Breast epithelium (tissue), 4 donors: ENCODE results near the gene PTP4A1. TPM values are rescaled to one million over a fixed set of nuclear protein-coding genes. Genes with fewer than 3 reads are reported as not detected.

ENCODE experiments used
- DNase-seq, 2 donors: peaks; one replicate each; pipeline ENCODE4 v3.0.0-alpha.2; 2019; ENCODE audit warnings: low spot score in 2 of 2
- H3K27ac ChIP-seq, 2 donors: fragments of 200-600 bp; sonication (generic) in 1 of 2; one replicate each; pipeline ENCODE4 v1.5.1; 2016 to 2019; ENCODE audit warnings: mild to moderate bottlenecking in 1 of 2
- H3K27me3 ChIP-seq, 2 donors: fragments of 200-600 bp; sonication (generic) in 1 of 2; one replicate each; pipeline versions ENCODE4 v1.5.1 to v1.6.0; 2017 to 2019; ENCODE audit warnings: control low read depth in 1 of 2, mild to moderate bottlenecking in 1 of 2
- H3K36me3 ChIP-seq: fragments of 200-600 bp; one replicate; pipeline ENCODE4 v1.5.1; 2019
- H3K4me1 ChIP-seq, 2 donors: fragments of 200-600 bp; sonication (generic); one replicate each; pipeline ENCODE4 v1.5.1; 2016 to 2019; ENCODE audit warnings: control low read depth in 1 of 2
- H3K4me3 ChIP-seq, 3 donors: fragments of 200-600 bp; sonication (generic); 1 replicate in 2 of 3; 2 replicates in 1 of 3; pipeline ENCODE4 v1.5.1; 2016 to 2019; ENCODE audit warnings: mild to moderate bottlenecking in 3 of 3, moderate library complexity in 2 of 3
- H3K9me3 ChIP-seq, 2 donors: fragments of 200-600 bp; sonication (generic) in 1 of 2; one replicate each; pipeline ENCODE4 v1.5.1; 2016 to 2019; ENCODE audit warnings: control low read depth in 1 of 2
- POLR2A ChIP-seq: fragments of 450-650 bp; IDR thresholded peaks from one replicate; pipeline ENCODE4 v1.6.1; 2016; ENCODE audit warnings: antibody characterized with exemption, mild to moderate bottlenecking, moderate library complexity
- POLR2AphosphoS5 ChIP-seq, 3 donors: sonication (generic); formaldehyde crosslinking; IDR thresholded peaks; one replicate each; pipeline ENCODE4 v1.6.1; 2017; ENCODE audit warnings: antibody characterized with exemption in 3 of 3
- intact Hi-C: fragments of 100-400 bp; cut with DNase I; formaldehyde crosslinking; loops from one replicate; pipeline ENCODE4 v1.15.1; 2023; ENCODE audit warnings: low total_unique reads
- total RNA-seq, 3 donors: library from RNA; depleted of rRNA; stranded (reverse); fragments of >200 nt; gene quantifications; one replicate each; pipeline ENCODE4 v1.1.0, GENCODE V29; 2016
- TF ChIP-seq, protein P1 (sequence below), 3 donors: fragments of 450-650 bp; IDR thresholded peaks; one replicate each; pipeline ENCODE4 v1.5.1; 2016 to 2017; ENCODE audit warnings: antibody characterized with exemption in 3 of 3, mild to moderate bottlenecking in 3 of 3, moderate library complexity in 3 of 3

The PTP4A1 gene
- total RNA-seq, 3 donors from 2014 or later: 22.9 to 38.5 (median 26.9) TPM

GRCh38 chr6:63572747-63573075 is 431 bp downstream of the PTP4A1 start:
- intact Hi-C loops: no loop called here
- Histone ChIP-seq H3K27ac (peak overlapping the region; percentile 100), H3K9me3 (no peaks in the 10 kb centered on the region), H3K36me3 (no peaks in the 10 kb centered on the region), H3K4me1 (no peaks in the 10 kb centered on the region), H3K4me3 (peak overlapping the region; percentile 92 to 96 (median 95)), H3K27me3 (no peaks in the 10 kb centered on the region)
- peak in 1 of 2 donors; percentile 26 for DNase-seq
- TF ChIP-seq POLR2A (no peak), POLR2AphosphoS5 (IDR thresholded peaks at IDR 0.05) (no peak)
- TF ChIP-seq, protein P1, sequence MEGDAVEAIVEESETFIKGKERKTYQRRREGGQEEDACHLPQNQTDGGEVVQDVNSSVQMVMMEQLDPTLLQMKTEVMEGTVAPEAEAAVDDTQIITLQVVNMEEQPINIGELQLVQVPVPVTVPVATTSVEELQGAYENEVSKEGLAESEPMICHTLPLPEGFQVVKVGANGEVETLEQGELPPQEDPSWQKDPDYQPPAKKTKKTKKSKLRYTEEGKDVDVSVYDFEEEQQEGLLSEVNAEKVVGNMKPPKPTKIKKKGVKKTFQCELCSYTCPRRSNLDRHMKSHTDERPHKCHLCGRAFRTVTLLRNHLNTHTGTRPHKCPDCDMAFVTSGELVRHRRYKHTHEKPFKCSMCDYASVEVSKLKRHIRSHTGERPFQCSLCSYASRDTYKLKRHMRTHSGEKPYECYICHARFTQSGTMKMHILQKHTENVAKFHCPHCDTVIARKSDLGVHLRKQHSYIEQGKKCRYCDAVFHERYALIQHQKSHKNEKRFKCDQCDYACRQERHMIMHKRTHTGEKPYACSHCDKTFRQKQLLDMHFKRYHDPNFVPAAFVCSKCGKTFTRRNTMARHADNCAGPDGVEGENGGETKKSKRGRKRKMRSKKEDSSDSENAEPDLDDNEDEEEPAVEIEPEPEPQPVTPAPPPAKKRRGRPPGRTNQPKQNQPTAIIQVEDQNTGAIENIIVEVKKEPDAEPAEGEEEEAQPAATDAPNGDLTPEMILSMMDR (IDR thresholded peaks at IDR 0.05): no peak

- no peaks in the 10 kb centered on the region for H3K9me3 ChIP-seq
- no peaks in the 10 kb centered on the region for H3K27me3 ChIP-seq
- peak overlapping the region; percentile 100 for H3K27ac ChIP-seq
- intact Hi-C loops: no loop called here
- no peaks in the 10 kb centered on the region for H3K4me1 ChIP-seq
- DNase-seq: peak; percentile 88 to 95
- H3K4me3 ChIP-seq: peak overlapping the region; percentile 92 to 96 (median 95)
- no peaks in the 10 kb centered on the region for H3K36me3 ChIP-seq
- peak; percentile 69 for TF ChIP-seq POLR2A
- peak; percentile 27 to 90 (median 46) for TF ChIP-seq POLR2AphosphoS5 (IDR thresholded peaks at IDR 0.05)
- TF ChIP-seq, protein P1 (IDR thresholded peaks at IDR 0.05): no peak
Observed at GRCh38 chr6:63573076-63573898, 1.0 kb downstream of the PTP4A1 start.

DNA sequence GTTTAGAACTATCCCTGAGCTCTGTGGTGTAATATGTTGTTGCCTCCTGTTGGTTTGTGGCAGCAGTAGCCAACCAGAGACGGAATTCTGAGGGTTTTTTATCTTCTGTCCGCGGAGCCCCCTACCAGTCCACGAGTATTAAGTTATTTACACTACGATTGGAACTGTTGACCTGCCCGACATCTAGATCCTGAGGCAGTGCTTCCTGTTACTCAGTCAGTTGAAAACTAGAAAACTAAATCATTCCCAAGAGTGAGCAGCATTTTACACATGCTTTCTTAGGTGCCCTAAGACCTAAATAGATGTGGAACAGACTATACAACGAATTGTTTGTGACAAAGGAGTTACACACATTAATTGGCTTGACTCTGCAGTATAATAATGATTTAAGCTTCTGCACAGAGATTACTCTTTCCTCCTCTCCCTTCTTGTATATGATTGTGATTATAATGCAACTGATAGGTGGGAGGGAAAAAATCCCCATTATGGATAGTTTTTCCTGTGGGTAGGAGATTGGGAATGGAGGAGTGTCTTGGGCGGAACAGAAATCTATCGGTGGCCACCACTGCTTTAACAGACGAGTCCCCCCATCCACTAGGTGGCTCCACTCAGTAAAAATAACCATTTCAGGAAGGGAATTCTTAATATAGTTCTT is 1.7 kb downstream of the PTP4A1 start:
- H3K9me3 ChIP-seq: no peaks in the 10 kb centered on the region
- no peaks in the 10 kb centered on the region for H3K27me3 ChIP-seq
- intact Hi-C loops: no loop called here
- peaks cover 6% of the 10 kb centered on the region for H3K36me3 ChIP-seq
- H3K4me1 ChIP-seq: no peaks in the 10 kb centered on the region
- peak overlapping the region; percentile 92 to 96 (median 95) for H3K4me3 ChIP-seq
- no peak for DNase-seq
- TF ChIP-seq POLR2A: no peak
- TF ChIP-seq POLR2AphosphoS5 (IDR thresholded peaks at IDR 0.05): no peak
- TF ChIP-seq, protein P1 (IDR thresholded peaks at IDR 0.05): peak in 2 of 3 donors; percentile 18 to 30
- H3K27ac ChIP-seq: peak overlapping the region; percentile 100

- Histone ChIP-seq H3K36me3 (peaks cover 6% of the 10 kb centered on the region), H3K27ac (peak overlapping the region; percentile 100), H3K27me3 (no peaks in the 10 kb centered on the region), H3K9me3 (no peaks in the 10 kb centered on the region), H3K4me1 (no peaks in the 10 kb centered on the region), H3K4me3 (peak overlapping the region in 2 of 3 donors; percentile 92 to 95)
- no peak for DNase-seq
- no peak for TF ChIP-seq POLR2A
- no peak for TF ChIP-seq POLR2AphosphoS5 (IDR thresholded peaks at IDR 0.05)
- TF ChIP-seq, protein P1 (IDR thresholded peaks at IDR 0.05): no peak
- intact Hi-C loops: no loop called here
Observed at GRCh38 chr6:63574554-63574900, 2.2 kb downstream of the PTP4A1 start.

DNA sequence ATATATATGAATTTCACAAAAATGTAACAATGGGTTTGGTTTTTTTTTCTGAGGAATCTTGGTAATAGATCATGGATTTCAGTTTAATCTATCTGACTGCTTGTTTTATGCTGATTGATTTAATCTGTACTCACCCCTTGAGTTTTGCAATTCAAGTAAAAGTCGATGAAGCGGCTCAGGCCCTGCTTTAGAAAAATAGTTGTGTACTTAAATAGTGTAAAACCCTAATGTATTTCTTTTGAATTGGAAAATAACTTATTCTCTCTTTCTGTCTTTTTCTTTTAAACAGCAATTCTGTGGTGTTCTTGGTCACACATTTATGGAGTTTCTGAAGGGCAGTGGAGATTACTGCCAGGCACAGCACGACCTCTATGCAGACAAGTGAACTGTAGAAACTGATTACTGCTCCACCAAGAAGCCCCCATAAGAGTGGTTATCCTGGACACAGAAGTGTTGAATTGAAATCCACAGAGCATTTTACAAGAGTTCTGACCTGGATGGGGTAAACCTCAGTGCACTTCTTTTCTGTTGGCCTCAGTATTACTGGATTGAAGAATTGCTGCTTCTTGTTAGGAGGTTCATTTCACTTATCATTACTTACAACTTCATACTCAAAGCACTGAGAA is 4.0 kb downstream of the PTP4A1 start:
- no peak for DNase-seq
- Histone ChIP-seq H3K9me3 (no peaks in the 10 kb centered on the region), H3K27me3 (no peaks in the 10 kb centered on the region), H3K4me3 (no peak overlapping the region), H3K27ac (no peak overlapping the region), H3K36me3 (peaks cover 6% of the 10 kb centered on the region), H3K4me1 (no peaks in the 10 kb centered on the region)
- intact Hi-C loops: no loop called here
- TF ChIP-seq POLR2AphosphoS5 (IDR thresholded peaks at IDR 0.05) (no peak), POLR2A (no peak)
- TF ChIP-seq, protein P1 (IDR thresholded peaks at IDR 0.05): no peak
